Measurements from ENCODE around the gene EVI5L.

- TF ChIP-seq POLR2A (IDR thresholded peaks at IDR 0.05; ENCODE audit: low read length), result no peak
- TF ChIP-seq GATA1 (IDR thresholded peaks at IDR 0.05; ENCODE audit: low read depth, low read length), result no peak
Observed at GRCh38 chr19:7817801-7818200, 12.2 kb upstream of the EVI5L start.

All from erythroblast (primary cell).